Stimulated activated CD4-positive, alpha-beta T cell treated with anti-CD3 and anti-CD28 coated beads, Interleukin-4, amount 100 ng/mL, for 48 hours (primary cell): ENCODE results near the gene CACTIN.
"Not testable (repeated sequence)": the region's sequence is repeated elsewhere in the genome, so short reads cannot be mapped to it uniquely, and the experiment has no call there.

ENCODE experiments used
- DNase-seq, 2 donors: peaks; one replicate each; pipeline ENCODE4 v3.0.0-alpha.2; 2020; ENCODE audit warnings: low read depth in 2 of 2

The CACTIN gene

DNA sequence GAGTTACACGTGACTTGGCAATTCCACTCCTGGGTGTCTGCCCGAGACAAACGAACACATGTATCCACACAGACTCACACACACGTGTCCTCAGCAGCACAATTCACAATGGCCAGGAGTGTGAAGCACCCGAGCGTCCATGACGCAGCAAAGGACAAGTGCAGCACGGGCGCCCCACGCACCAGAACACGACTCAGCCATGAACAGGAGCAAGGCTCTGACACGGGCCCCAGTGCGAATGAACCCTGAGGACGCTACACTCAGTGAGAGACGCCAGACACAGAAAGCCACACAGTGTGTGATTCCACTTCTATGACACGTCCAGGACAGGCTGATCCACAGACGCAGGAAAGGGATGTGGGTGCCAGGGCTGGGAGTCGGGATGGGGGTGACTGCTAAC lies 37.2 kb upstream of the CACTIN start:
- no peak for DNase-seq

DNA sequence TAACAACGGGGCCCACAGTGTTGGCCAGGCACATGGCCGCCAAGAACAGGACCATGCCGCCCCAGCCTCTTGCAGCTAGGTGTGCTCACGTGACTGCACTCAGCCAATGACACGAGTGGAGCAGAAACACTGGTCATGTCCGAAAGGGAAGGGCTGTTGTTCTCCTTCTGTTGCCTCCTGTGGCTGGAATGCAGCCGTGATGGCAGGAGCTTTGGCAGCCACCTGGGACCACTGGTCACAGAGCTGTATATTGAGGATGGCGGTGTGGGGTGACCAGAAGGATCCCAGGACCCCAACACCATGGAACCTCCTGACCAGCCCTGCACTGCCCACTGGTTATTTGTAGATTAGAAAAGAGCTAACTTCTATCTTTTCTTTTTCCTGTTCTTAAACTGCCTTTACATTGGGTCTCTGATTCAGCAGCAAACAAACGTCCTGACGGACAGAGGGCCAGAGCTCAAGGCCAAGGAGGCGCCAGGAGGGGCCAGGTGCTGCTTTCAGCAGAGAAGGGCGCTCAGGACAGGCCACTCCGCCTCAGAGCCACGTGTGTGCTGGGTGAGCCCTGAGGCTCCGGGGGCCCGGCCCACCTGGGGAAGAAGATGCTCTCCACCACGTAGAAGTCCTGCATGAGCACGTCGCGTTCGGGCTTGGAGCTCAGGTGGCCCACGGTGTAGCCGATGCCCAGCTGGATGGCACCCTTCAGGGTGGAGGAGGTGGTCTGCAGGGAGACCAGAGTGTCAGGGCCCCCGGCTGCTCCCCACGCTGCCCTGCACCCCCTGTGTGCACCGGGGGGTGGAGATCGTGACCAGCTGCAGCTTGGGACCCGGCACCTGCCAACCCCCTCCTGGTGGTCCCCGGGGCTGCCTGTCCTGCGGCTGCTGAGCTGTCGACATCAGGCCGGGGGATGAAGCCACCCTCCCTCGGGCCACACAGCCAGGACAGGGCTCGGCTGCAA lies 35.0 kb upstream of the CACTIN start:
- no peak for DNase-seq

DNA sequence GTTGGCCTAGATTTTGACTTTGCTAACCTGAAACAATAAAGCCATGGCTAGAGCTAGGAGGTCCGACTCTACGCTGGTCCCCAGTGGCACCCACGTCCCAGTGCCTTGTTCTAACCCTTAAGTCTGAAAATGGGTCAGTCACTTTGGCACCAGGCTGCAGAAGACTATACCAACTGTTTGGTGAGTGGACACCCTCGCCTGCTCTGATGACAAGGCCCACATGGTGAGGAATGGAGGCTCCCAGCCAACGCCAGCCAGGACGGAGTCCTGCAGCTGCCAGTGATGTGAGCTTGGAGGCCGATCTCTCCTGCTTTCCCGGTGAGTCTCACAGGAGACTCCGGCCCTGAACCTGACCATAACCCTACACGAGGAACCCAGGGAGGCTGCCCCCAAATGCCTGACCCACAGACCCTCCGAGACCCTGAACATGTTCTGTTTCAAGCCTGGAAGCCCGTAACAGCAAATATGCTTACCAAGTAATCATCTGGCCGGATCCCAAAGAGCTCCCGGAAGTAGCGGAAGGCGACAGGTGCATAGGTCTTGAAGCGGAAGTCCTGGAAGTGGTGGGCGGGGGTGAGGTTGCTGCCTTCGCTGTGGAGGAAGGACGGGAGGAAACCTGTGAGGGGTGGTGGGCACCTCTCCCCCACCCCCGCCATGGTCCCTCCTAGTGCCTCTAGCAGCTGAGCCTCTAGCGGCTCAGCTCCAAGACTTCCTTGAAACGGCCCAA lies 34.1 kb upstream of the CACTIN start:
- DNase-seq, result no peak

DNA sequence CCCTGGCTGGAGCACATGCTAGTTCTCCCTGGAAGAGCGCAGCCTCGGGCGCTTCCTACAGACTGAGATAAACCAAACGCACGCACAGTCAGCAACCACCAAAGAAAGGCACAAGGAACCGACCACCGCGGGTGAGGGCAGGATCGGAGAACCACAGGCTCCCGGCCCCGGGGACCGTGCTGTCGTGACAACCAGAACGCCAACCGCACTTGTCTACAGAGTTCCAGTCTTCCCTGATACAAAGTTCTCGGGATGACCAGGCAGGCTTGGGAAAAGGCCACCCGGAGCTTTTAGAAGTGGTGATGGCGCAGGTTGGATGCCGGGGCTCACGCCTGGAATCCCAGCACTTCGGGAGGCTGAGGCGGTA lies 33.1 kb upstream of the CACTIN start:
- DNase-seq, result no peak

DNA sequence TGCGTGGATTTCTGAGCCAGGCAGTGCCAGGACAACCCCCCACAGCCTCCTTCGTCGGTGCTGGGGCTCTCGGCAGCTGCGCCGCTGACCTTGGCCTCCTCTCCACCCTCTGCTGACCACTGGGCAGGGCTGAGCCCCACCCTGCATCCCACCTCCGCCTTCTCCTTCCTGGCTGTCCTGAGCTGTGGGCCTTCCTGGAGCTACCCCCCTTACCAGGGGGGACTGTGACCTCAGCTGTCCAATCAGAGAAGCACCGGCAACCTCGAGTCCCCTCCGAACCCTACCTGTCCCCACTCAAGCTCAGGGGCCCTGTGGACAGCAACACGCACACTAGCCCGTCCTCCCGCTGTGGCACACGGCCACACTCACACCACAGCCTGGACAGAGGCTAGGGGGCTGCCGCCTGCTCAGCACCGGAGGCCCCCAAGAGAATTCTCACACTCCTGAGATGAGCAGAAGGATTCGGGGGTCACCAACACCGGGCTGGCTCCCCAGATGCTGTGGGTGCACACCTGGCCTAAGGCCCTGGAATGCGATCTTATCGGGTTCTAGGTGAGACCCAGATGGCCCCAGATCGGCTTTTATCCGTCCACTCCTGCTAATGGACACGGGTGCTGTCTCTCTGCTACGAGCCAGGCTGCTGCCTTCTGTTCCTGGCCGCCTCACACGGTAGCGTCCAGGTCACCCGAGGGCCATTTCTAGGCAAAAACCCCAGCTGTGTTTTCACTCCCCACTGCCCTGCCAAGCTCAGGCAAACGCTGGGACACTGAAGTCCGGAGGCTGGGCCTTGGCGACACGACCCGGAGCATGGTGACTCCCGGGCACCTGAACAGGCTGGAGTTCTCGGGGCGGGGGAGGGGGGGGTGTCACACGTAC lies 32.5 kb upstream of the CACTIN start:
- DNase-seq, result no peak

DNA sequence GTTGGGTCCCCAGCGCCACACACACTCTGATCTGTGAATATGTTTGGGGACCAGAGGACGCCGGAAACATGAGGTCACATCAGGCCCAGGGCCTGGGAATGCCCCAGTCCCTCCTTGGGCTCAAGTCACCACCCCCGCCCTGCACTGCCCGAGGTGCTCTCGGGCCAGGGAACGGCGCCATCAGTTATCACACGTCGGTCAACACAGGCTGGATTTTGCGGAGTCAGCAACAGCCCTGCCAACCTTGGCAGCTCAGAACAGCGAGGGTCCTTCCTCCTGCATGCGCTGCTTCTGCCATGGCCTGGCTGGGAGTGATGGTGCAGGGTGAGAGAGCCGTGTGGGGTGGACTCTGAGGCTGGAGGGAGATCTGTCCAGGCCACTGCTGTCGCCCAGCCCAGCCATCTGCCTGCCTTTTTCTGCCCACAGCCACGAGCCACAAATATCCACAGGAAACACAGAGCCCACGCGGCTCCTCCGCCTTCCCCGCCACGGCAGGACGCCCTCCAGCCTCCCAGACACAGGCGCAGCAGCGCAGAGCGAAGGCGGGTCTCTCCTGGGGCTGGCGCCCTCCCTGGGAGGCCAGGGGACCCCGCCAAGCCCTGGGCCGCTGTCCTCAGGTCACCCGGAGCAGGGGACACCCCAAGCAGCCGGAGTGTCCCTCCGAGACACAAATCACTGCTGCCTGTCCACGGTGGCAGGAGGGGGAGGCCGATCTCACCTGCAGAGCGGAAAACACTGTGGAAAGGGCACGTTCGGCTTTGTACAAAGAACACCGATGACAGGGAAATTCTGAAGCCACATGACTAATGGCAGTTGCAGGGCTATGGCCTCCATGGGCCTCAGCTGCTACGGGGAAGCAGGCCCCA lies 31.6 kb upstream of the CACTIN start:
- no peak for DNase-seq

DNA sequence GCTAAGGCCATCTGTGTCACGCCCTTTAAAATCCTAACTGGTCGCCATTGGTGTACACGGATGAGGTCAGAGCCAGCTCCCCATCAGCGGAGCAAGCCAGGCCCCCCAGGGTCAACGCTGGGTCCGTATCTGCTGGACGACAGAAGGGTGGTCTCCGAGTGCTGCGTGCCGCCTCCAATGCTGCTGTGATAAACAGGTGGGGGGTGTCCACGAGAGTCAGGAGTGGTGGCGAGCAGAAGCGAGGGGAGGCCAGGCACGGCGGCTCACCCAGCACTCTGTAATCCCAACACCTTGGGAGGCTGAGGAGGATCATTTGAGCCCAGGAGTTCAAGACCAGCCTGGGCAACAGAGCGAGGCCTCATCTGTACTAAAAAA lies 30.8 kb upstream of the CACTIN start:
- no peak for DNase-seq

DNA sequence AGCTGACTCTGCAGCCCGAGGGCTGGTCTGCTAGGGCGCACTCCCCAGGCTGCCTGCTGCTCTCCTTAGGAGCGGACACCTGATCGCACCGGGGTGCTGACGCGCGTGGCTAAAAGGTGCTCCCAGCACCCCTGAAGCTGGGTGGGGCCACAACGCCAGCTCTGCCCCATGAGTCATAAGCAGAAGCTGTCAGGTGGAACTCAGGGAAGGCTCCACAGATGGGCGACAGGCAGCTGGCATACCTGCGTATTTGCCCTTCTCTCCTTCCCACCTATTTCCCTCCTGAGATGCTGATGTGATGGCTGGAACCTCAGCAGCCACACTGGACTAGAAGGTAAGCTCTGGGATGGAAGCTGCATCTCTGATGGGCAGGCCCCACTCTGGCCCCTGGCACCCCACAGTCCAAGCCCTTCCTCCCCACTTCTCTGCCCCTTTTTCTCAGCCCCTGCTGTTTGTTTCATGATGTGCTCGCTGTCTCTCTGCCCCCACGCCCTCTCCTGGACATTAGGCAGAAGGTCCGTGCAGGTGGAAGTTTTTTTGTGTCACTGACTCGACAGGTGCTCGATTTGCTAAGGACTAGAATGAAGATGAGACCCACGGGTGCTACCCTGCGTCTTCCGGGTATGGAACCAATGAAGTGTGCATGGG lies 30.3 kb upstream of the CACTIN start:
- DNase-seq, result no peak

DNA sequence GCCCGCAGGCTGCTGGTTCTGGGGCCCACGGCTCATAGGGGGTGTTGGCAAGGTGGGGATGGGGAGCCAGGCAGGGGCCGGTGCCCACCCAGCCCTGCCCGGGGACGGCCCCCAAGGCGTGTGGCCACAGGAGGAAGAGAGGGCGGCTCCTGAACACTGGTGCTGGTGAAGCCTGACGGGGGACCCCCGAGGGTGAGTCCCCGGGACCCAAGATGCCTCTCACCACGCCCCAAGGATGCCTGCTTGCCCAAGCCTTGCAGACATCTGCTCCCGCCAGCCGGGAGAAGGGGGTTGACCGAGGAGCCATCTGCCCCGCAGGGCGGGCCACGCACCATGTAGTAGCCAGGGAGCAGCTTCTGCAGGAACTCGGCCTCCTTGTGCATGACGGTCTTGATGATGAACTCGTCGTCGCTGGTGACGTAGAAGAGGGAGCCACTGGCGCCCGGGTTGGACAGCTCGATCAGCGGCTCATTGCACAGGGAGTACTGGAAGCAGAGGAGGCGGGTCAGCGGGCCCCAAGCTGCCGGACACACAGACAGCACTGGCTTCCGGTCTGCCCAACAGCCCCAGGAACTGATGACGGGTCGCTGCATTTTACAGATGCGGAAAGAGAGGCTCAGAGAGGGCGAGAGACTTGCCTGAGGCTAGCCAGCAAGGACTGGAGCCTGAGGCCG lies 29.6 kb upstream of the CACTIN start:
- DNase-seq, result no peak

DNA sequence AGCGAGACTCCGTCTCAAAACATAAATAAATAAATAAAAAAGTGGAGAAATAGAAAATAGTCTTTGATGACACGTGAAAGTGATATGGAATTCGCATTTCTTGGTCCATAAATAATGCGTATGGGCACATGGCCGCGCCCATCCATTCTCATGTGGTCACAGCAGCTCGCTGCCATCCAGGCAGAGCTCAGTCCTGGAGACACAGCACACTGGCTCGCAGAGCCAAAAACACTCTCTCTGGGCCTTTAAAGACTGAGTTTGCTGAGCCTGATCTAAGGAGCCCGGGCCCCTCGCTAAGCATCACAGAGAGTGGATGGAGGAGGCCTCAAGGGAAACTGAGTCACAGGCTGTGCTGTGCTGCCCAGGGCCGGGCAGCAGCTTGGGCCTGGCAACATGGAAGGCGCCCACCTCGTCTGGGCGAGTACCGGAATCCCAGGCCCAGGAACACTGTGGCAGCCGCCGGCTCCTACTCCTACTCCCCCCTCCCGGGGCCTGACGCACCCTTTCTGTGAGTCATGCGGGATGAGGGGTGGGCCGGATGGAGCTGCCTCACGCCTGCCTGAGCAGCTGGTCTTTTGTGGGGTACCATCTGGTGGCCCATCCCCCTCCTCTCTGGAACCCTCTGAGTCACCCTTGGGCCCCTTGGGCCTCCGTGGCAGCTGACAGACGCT lies 28.9 kb upstream of the CACTIN start:
- no peak for DNase-seq

DNA sequence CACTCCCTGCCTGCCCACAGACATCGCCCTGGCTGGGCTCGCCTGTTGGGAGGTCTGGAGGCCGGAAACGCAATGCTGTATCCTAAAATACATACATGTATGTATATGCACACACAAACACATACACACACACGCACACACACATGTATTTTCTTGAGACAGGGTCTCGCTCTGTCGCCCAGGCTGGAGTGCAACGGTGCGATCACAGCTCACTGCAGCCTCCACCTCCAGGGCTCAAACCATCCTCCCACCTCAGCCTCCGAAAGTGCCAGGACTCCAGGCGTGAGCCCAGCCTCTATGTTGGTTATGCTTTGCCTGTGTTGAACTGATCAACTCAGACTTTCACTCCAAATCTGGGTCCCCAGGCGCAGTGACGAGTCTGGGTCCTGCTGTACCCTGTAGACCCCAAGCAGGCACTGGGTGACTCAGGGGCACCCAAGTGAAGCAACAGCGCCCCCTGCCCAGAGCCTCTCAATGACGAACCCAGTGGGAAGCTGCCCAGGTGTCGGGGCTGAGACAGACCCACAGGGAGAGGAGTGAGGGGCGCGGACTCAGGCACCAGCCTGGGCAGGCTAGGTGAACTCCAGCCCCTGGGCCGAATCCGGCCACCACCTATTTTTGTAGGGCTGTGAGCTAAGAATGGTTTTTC lies 27.4 kb upstream of the CACTIN start:
- no peak for DNase-seq

DNA sequence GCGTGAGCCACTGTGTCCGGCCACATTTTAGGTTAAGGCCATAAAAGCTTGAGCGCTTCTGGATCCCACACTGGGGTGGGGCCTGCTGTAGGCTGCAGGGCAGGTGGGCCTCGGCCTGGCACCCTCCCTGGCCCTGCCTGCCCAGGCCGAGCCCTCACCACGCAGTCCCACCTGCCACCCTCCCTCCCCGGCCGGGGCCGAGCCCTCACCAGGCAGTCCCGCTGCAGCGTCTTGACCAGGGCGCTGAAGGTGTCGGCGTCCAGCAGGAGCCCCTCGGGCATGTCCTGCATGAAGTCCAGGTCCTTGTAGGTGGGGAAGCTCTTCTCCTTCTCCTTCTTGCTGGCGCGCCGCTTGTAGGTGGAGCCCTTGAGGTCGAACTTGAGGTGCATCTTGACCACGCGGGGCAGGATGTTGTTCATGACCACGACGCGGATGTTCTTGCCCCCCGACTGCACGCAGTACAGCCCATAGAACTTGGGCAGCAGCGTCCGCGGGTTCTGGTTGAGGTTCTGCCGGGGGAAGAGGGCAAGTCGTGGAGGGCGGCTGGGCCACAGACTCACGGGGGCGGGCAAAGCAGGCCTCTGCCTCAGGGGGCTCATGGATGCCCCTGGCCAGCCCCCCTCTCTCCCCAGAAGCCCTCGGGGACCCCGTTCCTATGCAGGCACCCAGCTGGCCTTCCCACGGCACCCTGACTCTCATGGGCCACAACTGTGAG lies 26.6 kb upstream of the CACTIN start:
- DNase-seq, result no peak

DNA sequence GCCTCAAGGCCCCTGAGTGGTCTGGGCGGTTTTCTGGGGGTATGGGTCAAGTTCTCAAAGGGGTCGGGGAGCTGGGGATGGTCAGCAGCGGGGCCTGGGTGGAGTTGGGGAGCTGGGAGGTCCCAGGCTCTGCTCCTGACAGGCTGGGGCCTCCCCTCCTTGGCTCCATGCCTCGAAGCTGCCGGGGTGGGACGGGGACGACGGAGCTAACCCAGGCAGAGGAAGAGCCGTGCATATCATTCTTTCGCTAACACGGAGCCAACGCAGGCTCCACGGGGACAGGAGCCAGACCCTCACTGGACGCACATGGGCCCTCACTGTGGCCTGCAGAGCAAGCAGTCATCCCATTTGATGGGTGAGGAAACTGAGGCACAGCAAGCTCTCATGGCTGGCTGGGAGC lies 25.8 kb upstream of the CACTIN start:
- no peak for DNase-seq

DNA sequence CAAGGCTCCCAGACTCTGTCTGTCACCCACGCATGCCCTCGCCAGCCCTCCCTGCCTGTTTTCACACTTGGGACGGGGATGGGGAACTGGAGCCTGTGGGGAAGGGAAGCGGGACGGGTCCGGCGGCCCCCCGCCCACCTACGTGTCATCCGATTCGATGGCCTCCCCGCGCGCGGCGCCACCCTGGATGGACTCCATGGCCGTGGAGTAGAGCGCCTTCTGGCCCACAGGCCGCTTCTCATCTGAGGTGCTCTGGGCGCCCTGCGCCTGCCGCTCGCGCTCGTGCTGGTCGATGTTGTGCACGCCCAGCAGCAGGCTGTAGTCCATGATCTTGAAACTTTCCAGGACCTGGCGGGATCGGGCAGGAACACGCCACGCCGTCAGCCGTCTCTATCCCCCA lies 25.1 kb upstream of the CACTIN start:
- no peak for DNase-seq

DNA sequence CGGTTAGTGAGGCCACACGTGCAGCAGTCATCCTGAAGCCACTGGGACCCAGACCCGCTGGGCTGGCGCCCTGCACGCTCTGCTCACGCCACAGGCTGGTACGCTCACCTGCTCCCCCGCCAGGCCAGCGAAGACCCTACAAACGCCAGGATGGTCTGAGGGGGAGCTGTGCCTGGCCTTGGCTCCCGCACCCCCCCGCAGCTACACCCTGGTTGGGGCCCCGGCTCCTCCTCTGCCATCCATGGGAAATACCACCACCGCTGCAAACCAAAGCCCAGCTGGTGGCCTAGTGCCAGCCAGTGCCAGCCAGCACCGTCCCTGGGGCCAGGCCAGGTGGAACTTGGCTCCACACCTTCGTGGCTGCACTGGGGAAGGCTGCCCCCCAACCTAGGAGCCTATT lies 23.3 kb upstream of the CACTIN start:
- DNase-seq, result no peak

DNA sequence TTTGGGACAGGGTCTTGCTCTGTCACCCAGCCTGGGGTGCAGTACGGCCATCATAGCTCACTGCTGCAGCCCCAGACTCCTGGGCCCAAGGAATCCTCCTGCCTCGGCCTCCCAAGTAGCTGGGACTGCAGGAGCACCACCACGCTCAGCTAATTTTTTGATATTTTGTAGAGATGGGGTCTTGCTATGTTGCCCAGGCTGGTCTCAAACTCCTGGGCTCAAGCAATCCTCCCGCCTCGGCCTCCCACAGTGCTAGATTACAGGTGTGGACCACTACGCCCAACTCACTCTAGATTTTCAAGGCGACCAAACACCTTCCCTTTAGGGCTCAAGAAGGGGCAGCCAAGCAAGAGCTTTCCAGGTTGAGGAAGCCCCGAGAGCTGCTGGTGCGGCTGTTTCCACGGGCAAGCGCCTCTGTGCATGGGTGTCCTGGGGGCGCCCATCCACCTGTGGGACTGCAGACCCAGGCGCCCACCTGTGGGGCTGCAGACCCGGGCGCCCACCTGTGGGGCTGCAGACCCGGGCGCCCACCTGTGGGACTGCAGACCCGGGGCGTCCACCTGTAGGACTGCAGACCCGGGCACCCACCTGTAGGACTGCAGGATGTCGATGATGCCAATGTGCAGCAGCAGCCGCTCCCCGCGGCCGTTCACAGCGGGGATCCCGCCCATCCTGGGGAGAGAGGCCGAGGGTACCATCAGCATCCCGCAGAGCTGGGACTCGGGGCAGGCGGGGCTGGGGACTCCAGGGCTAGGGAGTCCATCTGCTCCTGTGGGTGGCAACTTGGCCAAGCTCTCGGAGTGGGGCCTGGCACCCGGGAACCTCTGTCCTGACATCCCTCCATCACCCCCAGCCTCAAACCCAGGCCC lies 21.7 kb upstream of the CACTIN start:
- DNase-seq, result no peak

DNA sequence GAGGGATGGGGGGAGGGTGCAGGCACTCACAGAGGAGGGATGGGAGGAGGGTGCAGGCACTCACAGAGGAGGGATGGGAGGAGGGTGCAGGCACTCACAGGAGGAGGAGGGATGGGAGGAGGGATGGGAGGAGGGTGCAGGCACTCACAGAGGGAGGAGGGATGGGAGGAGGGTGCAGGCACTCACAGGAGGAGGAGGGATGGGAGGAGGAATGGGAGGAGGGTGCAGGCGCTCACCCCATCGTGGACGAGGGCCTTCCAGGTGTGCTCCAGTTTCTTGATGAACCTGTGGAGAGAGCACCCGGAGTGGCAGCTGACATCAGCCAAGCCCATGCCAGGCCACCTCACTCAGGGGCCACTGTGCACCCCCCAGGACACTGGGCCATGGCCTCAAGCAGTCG lies 20.5 kb upstream of the CACTIN start:
- DNase-seq, result not testable (repeated sequence)
